ENCODE results near the gene CD8B. TPM values are rescaled to one million over a fixed set of nuclear protein-coding genes. Genes with fewer than 3 reads are reported as not detected.
"Not testable (repeated sequence)": the region's sequence is repeated elsewhere in the genome, so short reads cannot be mapped to it uniquely, and the experiment has no call there.

CD8B gene
- total and polyA plus RNA-seq, 2 experiments from 2014 or later, result not detected

GRCh38 chr2:86870941-86871340 is 9.3 kb upstream of the CD8B start:
- H3K9ac ChIP-seq; H3K4me2 ChIP-seq (ENCODE audit: unreplicated experiment); H3K36me3 ChIP-seq (ENCODE audit: low read depth); H3K9me3 ChIP-seq (ENCODE audit: low read depth); H3K9me2 ChIP-seq (ENCODE audit: insufficient read depth); DNase-seq; H3K27me3 ChIP-seq (replicated peaks; ENCODE audit: insufficient read depth); H3K27ac ChIP-seq; H4K20me1 ChIP-seq (ENCODE audit: insufficient read depth); in situ Hi-C loops (cut with MboI); H3K4me1 ChIP-seq (ENCODE audit: insufficient read depth); H2AFZ ChIP-seq; H3F3A ChIP-seq (ENCODE audit: insufficient read depth); H3K79me2 ChIP-seq (ENCODE audit: insufficient read depth); H3K4me3 ChIP-seq: not testable (repeated sequence)
- WGBS, 2 experiments (ENCODE audit: low coverage in 1 of 2, low lambda C conversion rate in 2 of 2, missing lambda C conversion rate in 2 of 2), result 52 to 65% methylated on average over 1 of the region's 4 CpGs

DNA sequence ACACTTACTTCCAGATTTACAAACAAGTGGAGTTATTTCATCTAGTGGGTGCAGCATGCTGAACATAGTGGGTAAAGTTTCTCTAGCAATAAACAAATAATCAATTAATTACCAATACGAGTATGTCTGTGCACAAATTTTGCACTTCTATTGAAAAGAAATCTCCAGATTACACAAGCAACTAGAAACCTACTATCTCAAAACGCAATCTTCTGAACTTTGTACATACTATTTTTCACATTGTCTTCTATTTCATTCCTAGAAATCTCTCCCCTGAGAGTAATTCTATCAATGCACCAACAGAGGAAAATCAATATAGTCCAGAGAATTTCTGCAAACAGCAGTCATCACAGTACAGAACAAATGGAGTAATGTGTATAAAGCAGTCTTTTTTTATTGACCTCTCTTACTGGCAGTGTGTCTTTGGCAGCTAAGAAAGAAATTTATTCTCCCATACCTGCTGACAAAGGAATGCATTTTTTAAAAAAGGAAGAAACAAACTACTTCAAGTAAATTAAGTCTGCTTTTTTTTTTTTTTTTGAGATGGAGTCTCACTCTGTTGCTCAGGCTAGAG is 7.3 kb upstream of the CD8B start:
- H3K27me3 ChIP-seq (replicated peaks; ENCODE audit: insufficient read depth); DNase-seq; H2AFZ ChIP-seq; H3K79me2 ChIP-seq (ENCODE audit: insufficient read depth); H3K27ac ChIP-seq; in situ Hi-C loops (cut with MboI); H3K4me1 ChIP-seq (ENCODE audit: insufficient read depth); H3K9me3 ChIP-seq (ENCODE audit: low read depth); H3F3A ChIP-seq (ENCODE audit: insufficient read depth); H4K20me1 ChIP-seq (ENCODE audit: insufficient read depth); H3K36me3 ChIP-seq (ENCODE audit: low read depth); H3K4me2 ChIP-seq (ENCODE audit: unreplicated experiment); H3K9me2 ChIP-seq (ENCODE audit: insufficient read depth); H3K9ac ChIP-seq; H3K4me3 ChIP-seq: not testable (repeated sequence)
- WGBS, 2 experiments (ENCODE audit: low coverage in 1 of 2, low lambda C conversion rate in 2 of 2, missing lambda C conversion rate in 2 of 2), result 59 to 64% methylated on average over 2 of the region's 2 CpGs

DNA sequence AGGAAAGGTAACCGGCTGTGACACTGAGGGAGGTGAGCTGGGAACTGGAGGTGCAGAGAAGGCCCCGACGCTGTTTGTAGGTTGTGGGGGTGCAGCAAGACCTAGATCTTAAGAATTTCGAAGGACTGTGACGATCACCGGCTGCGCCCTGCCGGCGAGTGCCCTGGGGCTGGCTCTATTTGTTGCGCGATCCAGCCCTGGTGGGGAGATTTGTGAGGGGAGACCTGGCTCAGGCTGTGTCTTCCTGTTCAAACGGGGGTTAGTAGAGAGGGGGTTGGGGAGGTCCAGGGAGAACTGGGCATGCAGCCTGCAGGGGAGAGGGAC is 656 bp upstream of the CD8B start:
- in situ Hi-C loops (cut with MboI); H4K20me1 ChIP-seq (ENCODE audit: insufficient read depth); H3F3A ChIP-seq (ENCODE audit: insufficient read depth); H3K9ac ChIP-seq; H3K9me3 ChIP-seq (ENCODE audit: low read depth); H3K4me1 ChIP-seq (ENCODE audit: insufficient read depth); H3K27me3 ChIP-seq (replicated peaks; ENCODE audit: insufficient read depth); H3K79me2 ChIP-seq (ENCODE audit: insufficient read depth); H3K9me2 ChIP-seq (ENCODE audit: insufficient read depth); H2AFZ ChIP-seq; H3K4me2 ChIP-seq (ENCODE audit: unreplicated experiment); H3K36me3 ChIP-seq (ENCODE audit: low read depth); H3K27ac ChIP-seq; DNase-seq; H3K4me3 ChIP-seq: not testable (repeated sequence)
- WGBS, 2 experiments (ENCODE audit: low coverage in 1 of 2, low lambda C conversion rate in 2 of 2, missing lambda C conversion rate in 2 of 2), result 29 to 53% methylated on average over 9 to 11 of the region's 12 CpGs

DNA sequence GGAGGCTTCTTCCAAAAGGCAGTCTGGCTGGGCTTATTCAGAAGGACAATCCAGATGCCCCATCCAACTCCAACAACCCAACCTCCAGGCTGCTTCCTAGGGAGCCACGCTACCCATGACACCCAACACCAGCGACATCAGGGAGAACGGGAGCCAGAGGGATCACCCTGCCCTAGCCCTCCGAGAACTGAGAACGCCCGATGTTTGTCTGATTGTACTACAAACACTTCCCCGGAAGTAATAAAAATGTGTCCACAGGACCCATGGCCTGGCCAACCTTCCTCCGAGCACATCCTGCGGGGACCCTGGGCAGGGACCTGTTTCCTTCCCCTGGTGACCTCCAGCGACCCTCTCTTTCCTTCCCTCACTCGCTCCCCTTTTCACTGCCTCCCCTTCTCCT is 511 bp downstream of the CD8B start:
- H2AFZ ChIP-seq; H3K4me2 ChIP-seq (ENCODE audit: unreplicated experiment); H3K36me3 ChIP-seq (ENCODE audit: low read depth); H3K9me3 ChIP-seq (ENCODE audit: low read depth); H3K27me3 ChIP-seq (replicated peaks; ENCODE audit: insufficient read depth); H3K4me1 ChIP-seq (ENCODE audit: insufficient read depth); H3K27ac ChIP-seq; H3F3A ChIP-seq (ENCODE audit: insufficient read depth); in situ Hi-C loops (cut with MboI); H3K4me3 ChIP-seq; H3K79me2 ChIP-seq (ENCODE audit: insufficient read depth); H3K9ac ChIP-seq; H4K20me1 ChIP-seq (ENCODE audit: insufficient read depth); DNase-seq; H3K9me2 ChIP-seq (ENCODE audit: insufficient read depth): not testable (repeated sequence)
- WGBS, 2 experiments (ENCODE audit: low coverage in 1 of 2, low lambda C conversion rate in 2 of 2, missing lambda C conversion rate in 2 of 2), result 29 to 33% methylated on average over 9 to 11 of the region's 11 CpGs

GRCh38 chr2:86860573-86860972 is 1.1 kb downstream of the CD8B start:
- H4K20me1 ChIP-seq (ENCODE audit: insufficient read depth); H3F3A ChIP-seq (ENCODE audit: insufficient read depth); H3K4me2 ChIP-seq (ENCODE audit: unreplicated experiment); H3K79me2 ChIP-seq (ENCODE audit: insufficient read depth); H3K27me3 ChIP-seq (replicated peaks; ENCODE audit: insufficient read depth); H2AFZ ChIP-seq; DNase-seq; H3K36me3 ChIP-seq (ENCODE audit: low read depth); H3K27ac ChIP-seq; H3K4me1 ChIP-seq (ENCODE audit: insufficient read depth); in situ Hi-C loops (cut with MboI); H3K4me3 ChIP-seq; H3K9me2 ChIP-seq (ENCODE audit: insufficient read depth); H3K9ac ChIP-seq; H3K9me3 ChIP-seq (ENCODE audit: low read depth): not testable (repeated sequence)
- 72 to 73% methylated on average over 7 to 8 of the region's 8 CpGs for WGBS, 2 experiments (ENCODE audit: low coverage in 1 of 2, low lambda C conversion rate in 2 of 2, missing lambda C conversion rate in 2 of 2)

DNA sequence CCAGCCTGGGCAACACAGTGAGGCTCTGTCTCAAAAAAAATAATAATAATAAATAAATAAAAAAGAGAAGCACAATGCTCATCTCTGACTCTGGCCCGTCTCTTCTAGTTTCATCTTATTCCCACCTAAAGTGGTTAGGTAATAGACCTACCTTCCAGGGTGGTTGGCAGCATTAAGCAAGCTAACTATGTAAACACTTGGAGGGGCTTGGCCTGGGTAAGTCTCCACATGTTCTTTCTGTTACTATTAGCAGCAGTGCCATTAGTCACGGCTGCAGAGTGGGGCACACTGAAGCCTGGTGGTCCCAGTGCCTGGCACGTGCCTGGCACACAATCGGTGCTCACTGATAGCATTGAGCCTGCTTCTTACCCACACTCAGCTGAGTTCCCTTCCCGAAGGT is 4.0 kb downstream of the CD8B start:
- in situ Hi-C loops (cut with MboI); H2AFZ ChIP-seq; H3K36me3 ChIP-seq (ENCODE audit: low read depth); H3K9me2 ChIP-seq (ENCODE audit: insufficient read depth); H4K20me1 ChIP-seq (ENCODE audit: insufficient read depth); H3K27me3 ChIP-seq (replicated peaks; ENCODE audit: insufficient read depth); H3K79me2 ChIP-seq (ENCODE audit: insufficient read depth); DNase-seq; H3K9ac ChIP-seq; H3K4me1 ChIP-seq (ENCODE audit: insufficient read depth); H3K4me3 ChIP-seq; H3F3A ChIP-seq (ENCODE audit: insufficient read depth); H3K27ac ChIP-seq; H3K4me2 ChIP-seq (ENCODE audit: unreplicated experiment); H3K9me3 ChIP-seq (ENCODE audit: low read depth): not testable (repeated sequence)
- WGBS, 2 experiments (ENCODE audit: low coverage in 1 of 2, low lambda C conversion rate in 2 of 2, missing lambda C conversion rate in 2 of 2), result 73 to 85% methylated on average over 5 of the region's 5 CpGs

DNA sequence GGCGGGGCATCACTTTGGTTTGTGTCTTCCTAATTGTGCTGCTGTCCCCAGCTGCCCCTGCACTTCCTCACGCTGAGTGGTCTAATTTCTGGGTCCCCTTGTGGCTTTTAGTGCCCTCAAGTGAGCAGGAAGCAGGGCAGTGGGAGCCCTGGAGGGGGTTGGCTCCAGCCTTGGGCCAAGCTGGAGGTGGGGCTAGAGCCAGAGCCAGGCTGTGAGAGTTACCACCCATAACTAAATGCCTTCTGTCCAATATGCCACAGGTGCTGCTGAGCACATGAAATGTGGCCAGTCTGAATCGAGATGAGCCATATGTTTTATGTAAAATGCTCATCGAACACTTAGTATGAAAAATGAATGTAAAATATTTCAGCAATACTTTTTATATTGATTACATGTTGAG is 5.2 kb downstream of the CD8B start:
- H3K4me1 ChIP-seq (ENCODE audit: insufficient read depth); H3K9ac ChIP-seq; H3K27ac ChIP-seq; H2AFZ ChIP-seq; H3K4me2 ChIP-seq (ENCODE audit: unreplicated experiment); DNase-seq; H3K36me3 ChIP-seq (ENCODE audit: low read depth); H3K9me3 ChIP-seq (ENCODE audit: low read depth); H3F3A ChIP-seq (ENCODE audit: insufficient read depth); H3K4me3 ChIP-seq; in situ Hi-C loops (cut with MboI); H3K27me3 ChIP-seq (replicated peaks; ENCODE audit: insufficient read depth); H4K20me1 ChIP-seq (ENCODE audit: insufficient read depth); H3K9me2 ChIP-seq (ENCODE audit: insufficient read depth); H3K79me2 ChIP-seq (ENCODE audit: insufficient read depth): not testable (repeated sequence)
- WGBS, 2 experiments (ENCODE audit: low coverage in 1 of 2, low lambda C conversion rate in 2 of 2, missing lambda C conversion rate in 2 of 2), result 60 to 64% methylated on average over 2 of the region's 4 CpGs

DNA sequence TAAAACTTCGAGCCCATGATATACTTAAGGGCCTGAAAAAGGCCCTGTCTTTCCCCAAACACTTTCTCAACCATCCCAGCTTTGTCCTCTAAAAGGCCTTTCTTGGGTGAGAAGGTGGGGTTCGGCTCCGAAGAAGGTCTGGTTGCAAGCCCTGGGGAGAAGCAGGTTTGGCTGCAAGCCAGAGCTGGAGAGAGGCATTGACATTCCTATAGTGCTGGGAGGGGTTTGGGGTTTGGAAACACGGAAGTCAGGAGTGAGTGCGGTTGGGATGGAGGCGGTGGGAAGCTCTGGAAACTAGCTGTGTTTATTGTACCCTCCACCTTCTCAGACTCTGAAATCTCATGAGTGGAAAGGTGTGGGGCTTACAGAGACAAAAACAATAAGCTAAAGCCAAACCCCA is 5.7 kb downstream of the CD8B start:
- H3K27ac ChIP-seq; H3F3A ChIP-seq (ENCODE audit: insufficient read depth); H3K27me3 ChIP-seq (replicated peaks; ENCODE audit: insufficient read depth); H3K79me2 ChIP-seq (ENCODE audit: insufficient read depth); H2AFZ ChIP-seq; H3K9me2 ChIP-seq (ENCODE audit: insufficient read depth); H3K4me2 ChIP-seq (ENCODE audit: unreplicated experiment); H3K9me3 ChIP-seq (ENCODE audit: low read depth); H3K36me3 ChIP-seq (ENCODE audit: low read depth); DNase-seq; H3K9ac ChIP-seq; H3K4me3 ChIP-seq; H4K20me1 ChIP-seq (ENCODE audit: insufficient read depth); H3K4me1 ChIP-seq (ENCODE audit: insufficient read depth); in situ Hi-C loops (cut with MboI): not testable (repeated sequence)
- WGBS, 2 experiments (ENCODE audit: low coverage in 1 of 2, low lambda C conversion rate in 2 of 2, missing lambda C conversion rate in 2 of 2), result 61 to 69% methylated on average over 6 of the region's 6 CpGs
